A549 (cell line): ENCODE data around the gene QKI.

Experiments used
- CHD2 ChIP-seq: fragments of 150-350 bp; IDR thresholded peaks from 2 replicates; pipeline ENCODE4 v1.6.1; 2014; ENCODE audit warnings: low read length; ENCODE audit not compliant: partially characterized antibody
- EP300 ChIP-seq, 2 experiments: fragments of >200 bp; sonication (Bioruptor Twin); formaldehyde crosslinking; IDR thresholded peaks; 2 replicates in 1 of 2; 3 replicates in 1 of 2; pipeline ENCODE4 v1.6.1; 2016 to 2017
- HOXA7 ChIP-seq: fragments of 250-450 bp; sonication (Bioruptor Pico); IDR thresholded peaks from 2 replicates; pipeline ENCODE4 v1.5.0; 2020; ENCODE audit warnings: mild to moderate bottlenecking, moderate library complexity
- HOXB13 ChIP-seq: fragments of 250-450 bp; sonication (Bioruptor Pico); IDR thresholded peaks from 2 replicates; pipeline ENCODE4 v1.5.0; 2020; ENCODE audit warnings: low read depth, mild to moderate bottlenecking, moderate library complexity
- MAX ChIP-seq: IDR thresholded peaks from 2 replicates; pipeline ENCODE4 v1.6.1; 2012
- NR3C1 ChIP-seq: fragments of >200 bp; sonication (Bioruptor Twin); formaldehyde crosslinking; IDR thresholded peaks from 3 replicates; pipeline ENCODE4 v1.6.1; 2017
- PBX3 ChIP-seq: IDR thresholded peaks from 2 replicates; pipeline ENCODE4 v1.6.1; 2012
- POLR2A ChIP-seq: IDR thresholded peaks from 2 replicates; pipeline ENCODE4 v1.6.1; 2012; ENCODE audit warnings: mild to moderate bottlenecking, low read length
- RAD21 ChIP-seq, 2 experiments: fragments of >200 bp in 1 of 2; sonication (Bioruptor Twin) in 1 of 2; formaldehyde crosslinking in 1 of 2; IDR thresholded peaks in 1 of 2; conservative IDR thresholded peaks in 1 of 2; 2 replicates in 1 of 2; 3 replicates in 1 of 2; pipeline ENCODE4 v1.6.1; 2012 to 2018; ENCODE audit warnings: inconsistent platforms in 1 of 2
- REST ChIP-seq: fragments of 200-600 bp; sonication (generic); IDR thresholded peaks from 2 replicates; pipeline ENCODE4 v1.6.1; 2016; ENCODE audit warnings: antibody characterized with exemption, mild to moderate bottlenecking, moderate library complexity
- SREBF2 ChIP-seq: fragments of 450-650 bp; IDR thresholded peaks from 2 replicates; pipeline ENCODE4 v1.6.1; 2014; ENCODE audit warnings: mild to moderate bottlenecking, moderate library complexity
- ZNF302 ChIP-seq: fragments of 250-450 bp; sonication (Bioruptor Pico); IDR thresholded peaks from 2 replicates; pipeline ENCODE4 v1.9.0; 2021; ENCODE audit warnings: inconsistent platforms, mild to moderate bottlenecking, moderate library complexity
- ZSCAN20 ChIP-seq: fragments of 250-450 bp; sonication (Bioruptor Pico); IDR thresholded peaks from 2 replicates; pipeline ENCODE4 v1.8.0; 2022; ENCODE audit warnings: mild to moderate bottlenecking, moderate library complexity
- TF ChIP-seq, protein P1 (sequence below): fragments of >200 bp; sonication (Bioruptor Twin); formaldehyde crosslinking; IDR thresholded peaks from 3 replicates; pipeline ENCODE4 v1.5.1; 2016

GRCh38 chr6:163466839-163467390 lies 52.4 kb downstream of the QKI start:
- TF ChIP-seq, protein P1, sequence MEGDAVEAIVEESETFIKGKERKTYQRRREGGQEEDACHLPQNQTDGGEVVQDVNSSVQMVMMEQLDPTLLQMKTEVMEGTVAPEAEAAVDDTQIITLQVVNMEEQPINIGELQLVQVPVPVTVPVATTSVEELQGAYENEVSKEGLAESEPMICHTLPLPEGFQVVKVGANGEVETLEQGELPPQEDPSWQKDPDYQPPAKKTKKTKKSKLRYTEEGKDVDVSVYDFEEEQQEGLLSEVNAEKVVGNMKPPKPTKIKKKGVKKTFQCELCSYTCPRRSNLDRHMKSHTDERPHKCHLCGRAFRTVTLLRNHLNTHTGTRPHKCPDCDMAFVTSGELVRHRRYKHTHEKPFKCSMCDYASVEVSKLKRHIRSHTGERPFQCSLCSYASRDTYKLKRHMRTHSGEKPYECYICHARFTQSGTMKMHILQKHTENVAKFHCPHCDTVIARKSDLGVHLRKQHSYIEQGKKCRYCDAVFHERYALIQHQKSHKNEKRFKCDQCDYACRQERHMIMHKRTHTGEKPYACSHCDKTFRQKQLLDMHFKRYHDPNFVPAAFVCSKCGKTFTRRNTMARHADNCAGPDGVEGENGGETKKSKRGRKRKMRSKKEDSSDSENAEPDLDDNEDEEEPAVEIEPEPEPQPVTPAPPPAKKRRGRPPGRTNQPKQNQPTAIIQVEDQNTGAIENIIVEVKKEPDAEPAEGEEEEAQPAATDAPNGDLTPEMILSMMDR = no peak
- TF ChIP-seq PBX3 (no peak), EP300 (IDR thresholded peaks at IDR 0.05) (no peak), POLR2A (no peak), SREBF2 (no peak), NR3C1 (no peak), REST (no peak), ZNF302 (CRISPR knock-in tag) (no peak), CHD2 (no peak), RAD21 (conservative IDR thresholded peaks at IDR 0.05 in 1 of 2, IDR thresholded peaks at IDR 0.05 in 1 of 2) (no peak), HOXB13 (CRISPR knock-in tag) (no peak), ZSCAN20 (CRISPR knock-in tag) (no peak), MAX (no peak), HOXA7 (CRISPR knock-in tag) (no peak)
